ELR (cell line): ENCODE data around the gene C1QTNF6.

ENCODE experiments used
- DNase-seq: peaks from one replicate; pipeline ENCODE4 v3.0.0-alpha.2; 2015; ENCODE audit warnings: low read depth

The C1QTNF6 gene

GRCh38 chr22:37141971-37142370 lies 46.1 kb downstream of the C1QTNF6 start:
- no peak for DNase-seq

GRCh38 chr22:37141476-37141875 lies 46.6 kb downstream of the C1QTNF6 start:
- DNase-seq = no peak

GRCh38 chr22:37140686-37141323 lies 47.2 kb downstream of the C1QTNF6 start:
- DNase-seq = no peak

GRCh38 chr22:37139762-37140161 lies 48.3 kb downstream of the C1QTNF6 start:
- DNase-seq = no peak

GRCh38 chr22:37138849-37139561 lies 49.0 kb downstream of the C1QTNF6 start:
- no peak for DNase-seq

- no peak for DNase-seq
These were observed 50.0 kb downstream of the C1QTNF6 start for GRCh38 chr22:37137903-37138665.

GRCh38 chr22:37137131-37137530 lies 50.9 kb downstream of the C1QTNF6 start:
- no peak for DNase-seq

GRCh38 chr22:37135023-37135422 lies 53.0 kb downstream of the C1QTNF6 start:
- no peak for DNase-seq

- DNase-seq = no peak
These were observed 54.6 kb downstream of the C1QTNF6 start for GRCh38 chr22:37133304-37134018.

GRCh38 chr22:37132773-37133172 lies 55.3 kb downstream of the C1QTNF6 start:
- DNase-seq = no peak
